ENCODE data around the gene TPSB2. TPM values are rescaled to one million over a fixed set of nuclear protein-coding genes. Genes with fewer than 3 reads are reported as not detected.

The TPSB2 gene
- total RNA-seq, 1 donor from 2014 or later = not detected

Other genes with a start within 250 kb of the TPSB2 start
- gene SOX8, start 248.4 kb downstream of the TPSB2 start, total RNA-seq = under 0.01 TPM in 2 replicates
- not detected in 2 replicates for gene SSTR5, start 157.4 kb downstream of the TPSB2 start, total RNA-seq
- gene C1QTNF8, start 133.9 kb downstream of the TPSB2 start, total RNA-seq = not detected in 2 replicates
- gene CACNA1H, start 77.1 kb downstream of the TPSB2 start, total RNA-seq = not detected in 2 replicates
- gene TPSG1, start 4.9 kb downstream of the TPSB2 start, total RNA-seq = not detected in 2 replicates
- not detected in 2 replicates for gene TPSAB1, start 10.5 kb upstream of the TPSB2 start, total RNA-seq
- not detected in 2 replicates for gene TPSD1, start 25.9 kb upstream of the TPSB2 start, total RNA-seq
- 34.9 and 49.8 TPM in 2 replicates for gene UBE2I, start 79.5 kb upstream of the TPSB2 start, total RNA-seq
- gene BAIAP3, start 103.5 kb upstream of the TPSB2 start, total RNA-seq = 0.26 and 0.51 TPM in 2 replicates
- 84.7 and 117 TPM in 2 replicates for gene TSR3, start 121.7 kb upstream of the TPSB2 start, total RNA-seq
- 26.9 and 30.0 TPM in 2 replicates for gene GNPTG, start 121.7 kb upstream of the TPSB2 start, total RNA-seq
- gene UNKL, start 184.5 kb upstream of the TPSB2 start, total RNA-seq = 2.4 and 3.2 TPM in 2 replicates
- 28.4 and 30.1 TPM in 2 replicates for gene UQCC4, start 190.6 kb upstream of the TPSB2 start, total RNA-seq
- gene PERCC1, start 200.9 kb upstream of the TPSB2 start, total RNA-seq = not detected in 2 replicates
- under 0.01 and 0.51 TPM in 2 replicates for gene CCDC154, start 214.4 kb upstream of the TPSB2 start, total RNA-seq
- gene CLCN7, start 244.8 kb upstream of the TPSB2 start, total RNA-seq = 36.6 and 46.7 TPM in 2 replicates

All from bronchial epithelial cell (primary cell).